H1 (cell line): ENCODE measurements around the gene SPG11. TPM values are rescaled to one million over a fixed set of nuclear protein-coding genes. Genes with fewer than 3 reads are reported as not detected.

Experiments used
- BRCA1 ChIP-seq: IDR thresholded peaks from 2 replicates; pipeline ENCODE4 v1.6.1; 2012; ENCODE audit warnings: low read depth, low read length, improper control_type of control experiment
- CBX5 ChIP-seq: fragments of 300-800, 300-1000 bp; sonication (generic); IDR thresholded peaks from 2 replicates; pipeline ENCODE4 v1.7.1; 2016; ENCODE audit warnings: antibody characterized with exemption, low read length, low read depth
- CHD1 ChIP-seq: IDR thresholded peaks from 2 replicates; pipeline ENCODE4 v1.6.1; 2012; ENCODE audit warnings: low read depth, low read length, improper control_type of control experiment
- EP300 ChIP-seq, 2 experiments: IDR thresholded peaks; 1 replicate in 1 of 2; 2 replicates in 1 of 2; pipeline ENCODE4 v1.6.1; 2011 to 2012; ENCODE audit warnings: low read depth in 2 of 2, low read length in 2 of 2, mild to moderate bottlenecking in 2 of 2, borderline replicate concordance in 1 of 2, inconsistent platforms in 1 of 2, moderate library complexity in 1 of 2
- EZH2 ChIP-seq: fragments of 200-600 bp; sonication (generic); IDR thresholded peaks from 2 replicates; pipeline ENCODE4 v1.7.1; 2012; ENCODE audit warnings: low read depth, mild to moderate bottlenecking, moderate library complexity, low read length, inconsistent platforms; ENCODE audit not compliant: severe bottlenecking
- GABPA ChIP-seq: IDR thresholded peaks from 2 replicates; pipeline ENCODE4 v1.6.1; 2011; ENCODE audit warnings: mild to moderate bottlenecking, low read length, moderate library complexity, borderline replicate concordance; ENCODE audit not compliant: insufficient read depth
- GTF2F1 ChIP-seq: IDR thresholded peaks from 2 replicates; pipeline ENCODE4 v1.6.1; 2012; ENCODE audit warnings: low read depth, low read length, improper control_type of control experiment, borderline replicate concordance
- JUN ChIP-seq: IDR thresholded peaks from 2 replicates; pipeline ENCODE4 v1.6.1; 2011; ENCODE audit warnings: low read depth, mild to moderate bottlenecking, improper control_type of control experiment, low read length
- MAFK ChIP-seq: IDR thresholded peaks from 2 replicates; pipeline ENCODE4 v1.6.1; 2012; ENCODE audit warnings: low read depth, mild to moderate bottlenecking, improper control_type of control experiment, low read length
- POLR2A ChIP-seq, 2 experiments: IDR thresholded peaks; 1 replicate in 1 of 2; 2 replicates in 1 of 2; pipeline ENCODE4 v1.6.1; 2011; ENCODE audit warnings: low read depth in 2 of 2, low read length in 2 of 2, mild to moderate bottlenecking in 2 of 2; ENCODE audit errors: control extremely low read depth in 1 of 2
- RAD21 ChIP-seq, 2 experiments: IDR thresholded peaks in 1 of 2; conservative IDR thresholded peaks in 1 of 2; 2 replicates each; pipeline ENCODE4 v1.6.1; 2011; ENCODE audit warnings: low read depth in 2 of 2, low read length in 2 of 2, improper control_type of control experiment in 1 of 2, inconsistent platforms in 1 of 2, mild to moderate bottlenecking in 1 of 2, moderate library complexity in 1 of 2
- RBBP5 ChIP-seq: IDR thresholded peaks from 2 replicates; pipeline ENCODE4 v1.7.1; 2012; ENCODE audit warnings: low read depth, mild to moderate bottlenecking, inconsistent platforms, low read length, moderate library complexity, borderline replicate concordance
- RFX5 ChIP-seq: IDR thresholded peaks from 2 replicates; pipeline ENCODE4 v1.6.1; 2011; ENCODE audit warnings: low read depth, low read length, improper control_type of control experiment, borderline replicate concordance
- RXRA ChIP-seq: IDR thresholded peaks from 2 replicates; pipeline ENCODE4 v1.6.1; 2011; ENCODE audit warnings: low read depth, mild to moderate bottlenecking, low read length, moderate library complexity; ENCODE audit not compliant: insufficient read depth
- SAP30 ChIP-seq: fragments of 300-600 bp; sonication (generic); IDR thresholded peaks from 2 replicates; pipeline ENCODE4 v1.7.1; 2012; ENCODE audit warnings: low read length, moderate library complexity, mild to moderate bottlenecking, inconsistent platforms; ENCODE audit not compliant: insufficient read depth, insufficient replicate concordance
- SIN3A ChIP-seq, 2 experiments: IDR thresholded peaks in 1 of 2; conservative IDR thresholded peaks in 1 of 2; 2 replicates each; pipeline ENCODE4 v1.6.1; 2011 to 2012; ENCODE audit warnings: low read length in 2 of 2, improper control_type of control experiment in 1 of 2, low read depth in 1 of 2, mild to moderate bottlenecking in 1 of 2
- YY1 ChIP-seq: IDR thresholded peaks from 2 replicates; pipeline ENCODE4 v1.6.1; 2011; ENCODE audit warnings: low read depth, mild to moderate bottlenecking, low read length
- ZNF274 ChIP-seq: IDR thresholded peaks from 2 replicates; pipeline ENCODE4 v1.7.0; 2012; ENCODE audit warnings: low read length, borderline replicate concordance; ENCODE audit errors: extremely low read depth
- polyA plus RNA-seq, 7 experiments: library from polyadenylated mRNA; depleted of rRNA in 3 of 7; stranded (reverse) in 5 of 7; unstranded in 2 of 7; fragments of >200 nt in 5 of 7; fragments of 200-250 nt in 2 of 7; gene quantifications; 1 replicate in 5 of 7; 2 replicates in 1 of 7; 4 replicates in 1 of 7; pipeline versions ENCODE4 v1.2.1 to v1.2.3, GENCODE V29; 2011 to 2013; ENCODE audit warnings: missing spikeins in 2 of 7, mixed read lengths in 2 of 7
- total RNA-seq: library from RNA; stranded (reverse); fragmentation: NEBNext Ultra II Directional; extraction: Animal tissue kit (Norgen Biotek cat#: 25700); gene quantifications from 2 replicates; pipeline ENCODE4 v1.2.1, GENCODE V29; 2021
- TF ChIP-seq, protein P1 (sequence below): IDR thresholded peaks from 2 replicates; pipeline ENCODE4 v1.6.1; 2011; ENCODE audit warnings: low read length, improper control_type of control experiment
- TF ChIP-seq, protein P2 (sequence below): IDR thresholded peaks from 2 replicates; pipeline ENCODE4 v1.6.1; 2012; ENCODE audit warnings: low read length, inconsistent platforms

The SPG11 gene
- total and polyA plus RNA-seq, 2 of the 8 experiments (the other 6 are each of a cell fraction or from before 2014, with no cell fraction given), result 37.1 to 38.6 TPM

DNA sequence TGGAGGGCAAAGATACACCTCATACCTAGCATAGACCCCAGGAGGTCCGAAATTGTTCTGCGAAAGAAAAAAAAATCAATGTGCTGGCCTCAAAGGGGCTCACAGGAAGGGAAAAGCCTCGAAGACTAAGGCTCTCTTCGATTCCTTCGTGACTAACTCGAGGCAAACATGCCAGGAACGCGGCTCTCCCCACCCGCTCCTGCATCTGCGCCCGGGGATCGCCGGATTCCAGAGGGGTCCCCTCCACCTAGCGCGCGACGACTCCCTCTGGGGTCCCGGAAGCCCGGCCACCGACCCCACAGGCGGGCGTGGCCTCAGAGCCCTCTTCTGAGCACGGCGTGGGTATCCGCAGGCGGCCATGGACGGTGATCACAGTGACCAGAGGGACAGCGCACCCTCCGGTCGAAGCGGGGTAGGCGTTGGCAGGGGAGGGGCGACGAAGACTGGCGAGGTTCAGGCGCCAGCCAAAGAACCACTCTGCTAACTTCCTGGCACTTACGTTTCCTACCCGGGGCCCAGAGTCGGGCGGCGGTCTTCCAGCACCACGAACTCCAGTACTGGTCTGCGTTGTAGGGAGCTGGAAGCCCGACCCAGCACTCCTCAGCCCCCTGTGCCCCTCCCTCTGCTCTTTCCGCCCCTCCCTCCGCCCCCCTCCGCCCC, 127.0 kb downstream of the SPG11 start (continued):
- TF ChIP-seq GABPA (no peak), YY1 (peak; percentile 82), GTF2F1 (no peak), EP300 (IDR thresholded peaks at IDR 0.05; ENCODE audit: borderline replicate concordance in 1 of 2, low read depth in 2 of 2, low read length in 2 of 2) (no peak), POLR2A (IDR thresholded peaks at IDR 0.05; ENCODE audit: control extremely low read depth in 1 of 2, low read depth in 2 of 2, low read length in 2 of 2) (peak; percentile 82 to 93; a peak in 2 of 3 replicates), RBBP5 (no peak; the same call in 1 of the 2 replicates), RAD21 (IDR thresholded peaks at IDR 0.05 in 1 of 2, conservative IDR thresholded peaks at IDR 0.05 in 1 of 2; ENCODE audit: low read depth in 2 of 2, low read length in 2 of 2) (peak in 1 of 2 experiments; percentile 20; a peak in 2 of 4 replicates), ZNF274 (no peak), EZH2 (no peak), MAFK (no peak), RXRA (no peak), SAP30 (no peak), SIN3A (conservative IDR thresholded peaks at IDR 0.05 in 1 of 2, IDR thresholded peaks at IDR 0.05 in 1 of 2; ENCODE audit: low read depth in 1 of 2, low read length in 2 of 2) (no peak), RFX5 (no peak), JUN (no peak), BRCA1 (no peak), CHD1 (no peak), CBX5 (no peak)
- TF ChIP-seq, protein P1, sequence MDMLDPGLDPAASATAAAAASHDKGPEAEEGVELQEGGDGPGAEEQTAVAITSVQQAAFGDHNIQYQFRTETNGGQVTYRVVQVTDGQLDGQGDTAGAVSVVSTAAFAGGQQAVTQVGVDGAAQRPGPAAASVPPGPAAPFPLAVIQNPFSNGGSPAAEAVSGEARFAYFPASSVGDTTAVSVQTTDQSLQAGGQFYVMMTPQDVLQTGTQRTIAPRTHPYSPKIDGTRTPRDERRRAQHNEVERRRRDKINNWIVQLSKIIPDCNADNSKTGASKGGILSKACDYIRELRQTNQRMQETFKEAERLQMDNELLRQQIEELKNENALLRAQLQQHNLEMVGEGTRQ, result no peak
- TF ChIP-seq, protein P2, sequence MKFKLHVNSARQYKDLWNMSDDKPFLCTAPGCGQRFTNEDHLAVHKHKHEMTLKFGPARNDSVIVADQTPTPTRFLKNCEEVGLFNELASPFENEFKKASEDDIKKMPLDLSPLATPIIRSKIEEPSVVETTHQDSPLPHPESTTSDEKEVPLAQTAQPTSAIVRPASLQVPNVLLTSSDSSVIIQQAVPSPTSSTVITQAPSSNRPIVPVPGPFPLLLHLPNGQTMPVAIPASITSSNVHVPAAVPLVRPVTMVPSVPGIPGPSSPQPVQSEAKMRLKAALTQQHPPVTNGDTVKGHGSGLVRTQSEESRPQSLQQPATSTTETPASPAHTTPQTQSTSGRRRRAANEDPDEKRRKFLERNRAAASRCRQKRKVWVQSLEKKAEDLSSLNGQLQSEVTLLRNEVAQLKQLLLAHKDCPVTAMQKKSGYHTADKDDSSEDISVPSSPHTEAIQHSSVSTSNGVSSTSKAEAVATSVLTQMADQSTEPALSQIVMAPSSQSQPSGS, result no peak
